Pancreas (tissue), 10 donors: ENCODE measurements around the gene BUB1B. TPM values are rescaled to one million over a fixed set of nuclear protein-coding genes. Genes with fewer than 3 reads are reported as not detected.

Experiments
- ATAC-seq, 4 donors: fragments of 200-7000 bp; cut with Tn5 transposase; one replicate each; pipeline versions ENCODE4 v1.8.0 to v1.9.1; 2020; ENCODE audit warnings: mild to moderate bottlenecking in 4 of 4, moderate library complexity in 4 of 4
- DNase-seq, 6 donors: peaks; one replicate each; pipeline ENCODE4 v3.0.0-alpha.2; 2020
- FAIRE-seq: peaks from 2 replicates; lab custom pipeline; 2012; peaks lifted over from hg19 to GRCh38; lab: Jason Lieb, UNC
- H3K27ac ChIP-seq, 4 donors: fragments of 200-600 bp; sonication (generic); 1 replicate in 3 of 4; 2 replicates in 1 of 4; pipeline versions ENCODE4 v1.5.0 to v1.8.0; 2020
- H3K27me3 ChIP-seq, 4 donors: fragments of 200-600 bp; one replicate each; pipeline ENCODE4 v1.8.0; 2021
- H3K36me3 ChIP-seq, 3 donors: fragments of 200-600 bp; sonication (generic) in 1 of 3; one replicate each; pipeline versions ENCODE4 v1.5.0 to v1.8.0; 2020 to 2021
- H3K4me1 ChIP-seq, 3 donors: fragments of 200-600 bp; one replicate each; pipeline ENCODE4 v1.8.0; 2021
- H3K4me3 ChIP-seq, 4 donors: fragments of 200-600 bp; sonication (generic) in 2 of 4; one replicate each; pipeline versions ENCODE4 v1.5.0 to v1.8.0; 2020 to 2021
- H3K9me3 ChIP-seq, 4 donors: fragments of 200-600 bp; one replicate each; pipeline ENCODE4 v1.8.0; 2021
- WGBS, 2 donors: extraction: QIAGEN DNeasy Blood & Tissue Kit; methylation state at CpG; one replicate each; pipeline ENCODE4 v1.1.7; 2013; 5-methylcytosine and 5-hydroxymethylcytosine counted together
- intact Hi-C, 3 donors: fragments of 100-400 bp; cut with DNase I; formaldehyde crosslinking; loops; one replicate each; pipeline versions ENCODE4 v1.11.1 to v1.14.2; 2022
- polyA plus RNA-seq, 2 donors: library from polyadenylated mRNA; stranded (reverse); fragments of 200-250 nt; gene quantifications; one replicate each; pipeline ENCODE4 v1.2.3, GENCODE V29; 2013
- total RNA-seq, 6 donors: library from RNA; stranded (reverse); fragmentation: NEBNext Ultra II Directional in 4 of 6; extraction: Animal tissue kit (Norgen Biotek cat#: 25700) in 4 of 6; gene quantifications; one replicate each; pipeline versions ENCODE4 v1.2.1 to v1.2.4, GENCODE V29; 2021 to 2023
- TF ChIP-seq, protein P1 (sequence below), 4 donors: fragments of 200-600 bp; sonication (generic) in 3 of 4; IDR thresholded peaks; one replicate each; pipeline versions ENCODE4 v1.5.0 to v1.8.0; 2021; ENCODE audit warnings: antibody characterized with exemption in 4 of 4
- donor health status: healthy with polysubstance abuse.
- donor health status: DM: no; HTN: no; CAD: no; lungs with moderate emphysema.
- donor health status: DM: no; HTN: no; CAD: no.
- donor health status: control.
- donor health status: control.
- donor health status: Bipolar disorder and iron deficiency.
- donor health status: DM: yes; HTN: yes; CAD: no.
- donor health status: DM: no; HTN: no; CAD: no.
- donor health status: DM: no; HTN: no; CAD: no.
- donor health status: DM: yes; HTN: yes; CAD: no.

The BUB1B gene
- total and polyA plus RNA-seq, 8 donors, result 0.09 to 1.9 (median 1.0) TPM; not detected in 2

DNA sequence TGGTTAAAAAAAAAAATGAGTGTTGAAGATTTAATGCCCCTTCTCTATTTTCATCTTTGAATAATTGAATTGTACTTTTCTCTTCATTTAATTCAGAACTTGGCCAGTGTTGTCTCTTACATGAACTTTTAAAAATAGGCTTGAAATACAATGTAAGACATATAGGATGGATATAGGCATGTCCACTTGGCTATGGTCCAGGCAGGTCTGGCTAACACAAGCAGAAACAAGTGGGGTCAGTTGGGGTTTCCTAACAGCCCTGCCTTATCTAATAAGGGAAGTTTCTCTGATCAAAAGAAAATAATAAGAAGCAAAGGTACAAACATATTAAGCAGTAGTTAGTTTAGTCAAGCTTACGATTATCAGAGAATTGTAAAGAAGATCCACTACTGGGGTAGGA is 58.9 kb downstream of the BUB1B start:
- H3K36me3 ChIP-seq, result no peaks in the 10 kb centered on the region
- no peaks in the 10 kb centered on the region for H3K27me3 ChIP-seq
- no peak overlapping the region for H3K27ac ChIP-seq
- FAIRE-seq (no peak), DNase-seq (no peak), ATAC-seq (no peak)
- H3K9me3 ChIP-seq, result no peaks in the 10 kb centered on the region
- 92 to 95% methylated on average over 1 of the region's 1 CpG for WGBS, 2 donors
- TF ChIP-seq, protein P1, sequence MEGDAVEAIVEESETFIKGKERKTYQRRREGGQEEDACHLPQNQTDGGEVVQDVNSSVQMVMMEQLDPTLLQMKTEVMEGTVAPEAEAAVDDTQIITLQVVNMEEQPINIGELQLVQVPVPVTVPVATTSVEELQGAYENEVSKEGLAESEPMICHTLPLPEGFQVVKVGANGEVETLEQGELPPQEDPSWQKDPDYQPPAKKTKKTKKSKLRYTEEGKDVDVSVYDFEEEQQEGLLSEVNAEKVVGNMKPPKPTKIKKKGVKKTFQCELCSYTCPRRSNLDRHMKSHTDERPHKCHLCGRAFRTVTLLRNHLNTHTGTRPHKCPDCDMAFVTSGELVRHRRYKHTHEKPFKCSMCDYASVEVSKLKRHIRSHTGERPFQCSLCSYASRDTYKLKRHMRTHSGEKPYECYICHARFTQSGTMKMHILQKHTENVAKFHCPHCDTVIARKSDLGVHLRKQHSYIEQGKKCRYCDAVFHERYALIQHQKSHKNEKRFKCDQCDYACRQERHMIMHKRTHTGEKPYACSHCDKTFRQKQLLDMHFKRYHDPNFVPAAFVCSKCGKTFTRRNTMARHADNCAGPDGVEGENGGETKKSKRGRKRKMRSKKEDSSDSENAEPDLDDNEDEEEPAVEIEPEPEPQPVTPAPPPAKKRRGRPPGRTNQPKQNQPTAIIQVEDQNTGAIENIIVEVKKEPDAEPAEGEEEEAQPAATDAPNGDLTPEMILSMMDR (IDR thresholded peaks at IDR 0.05), result no peak
- H3K4me1 ChIP-seq, result no peaks in the 10 kb centered on the region
- H3K4me3 ChIP-seq, result no peak overlapping the region
- intact Hi-C loops, result loop anchor here in 2 of 3 donors (2.0 to 5.0 kb wide), 2 partner anchors 52 to 53 kb away; no protein-coding TSS in a partner anchor

DNA sequence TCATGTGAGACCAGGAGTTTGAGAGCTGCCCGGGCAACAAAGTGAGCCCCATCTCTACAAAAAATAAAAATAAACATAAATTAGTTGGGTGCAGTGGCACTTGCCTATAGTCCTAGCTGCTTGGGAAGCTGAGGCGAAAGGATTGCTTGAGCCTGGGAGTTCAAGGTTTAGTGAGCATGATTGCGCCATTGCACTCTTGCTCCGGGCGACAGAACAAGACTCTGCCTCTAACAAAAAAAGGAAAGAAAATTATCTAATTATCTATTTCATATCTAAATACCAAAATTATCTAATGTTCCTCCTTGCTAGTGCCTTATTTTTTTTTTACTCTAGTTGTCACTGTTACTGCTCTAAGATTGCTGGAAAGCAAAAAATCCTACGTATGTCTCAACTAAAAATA is 61.3 kb downstream of the BUB1B start:
- FAIRE-seq, result no peak
- intact Hi-C loops, result loop anchor here in 1 of 3 donors (5.0 kb wide), 1 partner anchor 50 kb away; no protein-coding TSS in a partner anchor
- Histone ChIP-seq H3K9me3 (no peaks in the 10 kb centered on the region), H3K27me3 (no peaks in the 10 kb centered on the region), H3K27ac (no peak overlapping the region), H3K4me1 (no peaks in the 10 kb centered on the region), H3K4me3 (no peak overlapping the region), H3K36me3 (no peaks in the 10 kb centered on the region)
- no peak for DNase-seq
- TF ChIP-seq, protein P1 (IDR thresholded peaks at IDR 0.05), result no peak
- ATAC-seq, result no peak
- 91 to 93% methylated on average over 6 of the region's 6 CpGs for WGBS, 2 donors

DNA sequence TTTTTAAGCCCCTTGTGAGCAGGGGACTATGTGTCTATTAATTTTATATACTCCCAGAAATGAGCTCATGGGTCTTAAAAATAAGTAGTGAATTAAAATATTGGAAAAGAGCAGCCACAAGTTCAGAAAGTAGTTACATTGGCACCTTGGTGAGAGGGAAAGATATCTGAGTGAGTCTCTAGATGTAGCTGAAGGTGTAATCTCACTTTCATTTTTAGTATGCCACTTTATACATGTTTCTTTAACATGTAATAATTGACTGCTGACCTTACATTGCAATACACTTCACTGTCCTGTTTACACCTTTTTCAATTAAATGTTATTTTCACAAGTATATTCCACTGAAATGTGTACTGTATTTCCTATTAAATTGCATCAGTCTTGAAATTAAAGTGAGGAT is 65.9 kb downstream of the BUB1B start:
- Histone ChIP-seq H3K27ac (no peak overlapping the region), H3K4me3 (no peak overlapping the region), H3K9me3 (no peaks in the 10 kb centered on the region), H3K36me3 (no peaks in the 10 kb centered on the region), H3K27me3 (no peaks in the 10 kb centered on the region), H3K4me1 (no peaks in the 10 kb centered on the region)
- DNase-seq, result no peak
- TF ChIP-seq, protein P1 (IDR thresholded peaks at IDR 0.05), result no peak
- no peak for ATAC-seq
- intact Hi-C loops, result no loop called here
- FAIRE-seq, result no peak

DNA sequence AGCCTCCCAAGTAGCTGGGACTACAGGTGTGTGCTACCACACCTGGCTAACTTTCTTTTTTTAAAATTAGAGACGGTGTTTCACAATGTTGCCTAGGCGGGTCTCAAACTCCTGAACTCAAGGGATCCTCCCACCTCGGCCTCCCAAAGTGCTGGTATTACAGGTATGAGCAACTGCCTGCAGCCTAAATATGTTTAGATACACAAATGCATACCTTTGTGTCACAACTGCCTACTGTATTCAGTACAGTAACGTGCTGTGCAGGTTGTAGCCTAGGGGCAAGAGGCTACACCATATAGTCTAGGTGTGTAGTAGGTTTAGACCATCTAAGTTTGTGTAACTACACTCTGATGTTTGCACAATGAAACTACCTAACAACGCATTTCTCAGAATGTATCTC is 68.4 kb downstream of the BUB1B start:
- no peaks in the 10 kb centered on the region for H3K36me3 ChIP-seq
- H3K27me3 ChIP-seq, result no peaks in the 10 kb centered on the region
- ATAC-seq (no peak), DNase-seq (no peak), FAIRE-seq (no peak)
- no peaks in the 10 kb centered on the region for H3K9me3 ChIP-seq
- 92 to 94% methylated on average over 5 of the region's 5 CpGs for WGBS, 2 donors
- H3K4me3 ChIP-seq, result no peak overlapping the region
- no peaks in the 10 kb centered on the region for H3K4me1 ChIP-seq
- intact Hi-C loops, result no loop called here
- TF ChIP-seq, protein P1 (IDR thresholded peaks at IDR 0.05), result no peak
- H3K27ac ChIP-seq, result no peak overlapping the region

DNA sequence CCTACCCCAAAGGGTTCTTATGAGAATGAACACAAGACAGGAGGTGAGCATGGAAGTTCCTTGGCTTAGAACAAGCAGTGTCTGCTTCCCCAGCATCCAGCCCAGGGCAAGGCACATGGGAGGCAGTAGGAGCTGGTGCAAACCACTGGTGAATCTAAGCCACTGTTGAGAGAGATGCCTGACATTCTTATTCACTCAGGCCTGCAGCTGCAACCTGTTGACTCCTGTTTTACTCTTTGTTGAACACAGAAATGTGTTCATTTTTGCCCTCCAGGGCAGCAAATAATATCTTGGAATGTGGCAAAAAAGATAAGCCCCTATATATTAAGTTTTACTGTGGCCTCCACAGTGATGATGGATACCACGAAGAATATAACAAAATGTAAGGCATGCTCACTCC is 69.1 kb downstream of the BUB1B start:
- ATAC-seq (no peak), DNase-seq (no peak), FAIRE-seq (no peak)
- Histone ChIP-seq H3K4me3 (no peak overlapping the region), H3K27ac (no peak overlapping the region), H3K4me1 (no peaks in the 10 kb centered on the region), H3K9me3 (no peaks in the 10 kb centered on the region), H3K27me3 (no peaks in the 10 kb centered on the region), H3K36me3 (no peaks in the 10 kb centered on the region)
- TF ChIP-seq, protein P1 (IDR thresholded peaks at IDR 0.05), result no peak
- WGBS, 2 donors, result 95 to 100% methylated on average over 1 of the region's 1 CpG
- intact Hi-C loops, result loop anchor here in 1 of 3 donors (5.0 kb wide), 1 partner anchor 37 kb away; no protein-coding TSS in a partner anchor
